Stimulated activated CD4-positive, alpha-beta T cell treated with anti-CD3 and anti-CD28 coated beads, Interleukin-12 subunit alpha, Interleukin-12 subunit beta, amount 100 ng/mL, for 24 hours (primary cell): ENCODE measurements around the gene OSTF1.

ENCODE experiments used
- DNase-seq, 2 experiments: peaks; one replicate each; pipeline ENCODE4 v3.0.0-alpha.2; 2020; ENCODE audit warnings: low read depth in 2 of 2

Gene OSTF1

GRCh38 chr9:75085640-75086039 is 2.7 kb upstream of the OSTF1 start:
- no peak for DNase-seq

GRCh38 chr9:75086541-75087288 is 1.6 kb upstream of the OSTF1 start:
- DNase-seq: no peak

DNA sequence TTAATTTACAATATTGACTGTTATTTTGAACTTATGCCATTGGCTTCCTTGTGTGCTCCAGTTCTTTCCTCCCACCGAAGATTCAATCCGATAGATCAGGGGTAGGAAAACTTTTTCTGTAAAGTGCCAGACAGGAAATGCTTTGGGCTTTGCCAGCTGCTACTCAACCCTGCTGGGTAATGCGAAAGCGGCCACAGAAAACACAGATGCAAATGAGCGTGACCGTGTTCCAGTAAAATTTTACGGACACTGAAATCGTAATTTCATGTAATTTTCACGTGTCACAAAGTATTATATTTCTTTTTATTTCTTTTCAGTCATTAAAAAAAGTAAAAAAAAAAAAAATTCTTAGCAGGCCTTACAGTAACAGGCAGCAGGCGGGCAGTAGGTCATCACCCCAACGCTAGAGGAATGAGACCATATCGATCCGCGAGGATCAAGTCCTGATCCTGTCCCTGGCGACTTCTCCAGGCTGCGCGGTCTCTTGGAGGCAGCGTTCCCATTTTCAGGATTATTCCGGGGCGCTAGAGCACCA is 958 bp upstream of the OSTF1 start:
- no peak for DNase-seq

DNA sequence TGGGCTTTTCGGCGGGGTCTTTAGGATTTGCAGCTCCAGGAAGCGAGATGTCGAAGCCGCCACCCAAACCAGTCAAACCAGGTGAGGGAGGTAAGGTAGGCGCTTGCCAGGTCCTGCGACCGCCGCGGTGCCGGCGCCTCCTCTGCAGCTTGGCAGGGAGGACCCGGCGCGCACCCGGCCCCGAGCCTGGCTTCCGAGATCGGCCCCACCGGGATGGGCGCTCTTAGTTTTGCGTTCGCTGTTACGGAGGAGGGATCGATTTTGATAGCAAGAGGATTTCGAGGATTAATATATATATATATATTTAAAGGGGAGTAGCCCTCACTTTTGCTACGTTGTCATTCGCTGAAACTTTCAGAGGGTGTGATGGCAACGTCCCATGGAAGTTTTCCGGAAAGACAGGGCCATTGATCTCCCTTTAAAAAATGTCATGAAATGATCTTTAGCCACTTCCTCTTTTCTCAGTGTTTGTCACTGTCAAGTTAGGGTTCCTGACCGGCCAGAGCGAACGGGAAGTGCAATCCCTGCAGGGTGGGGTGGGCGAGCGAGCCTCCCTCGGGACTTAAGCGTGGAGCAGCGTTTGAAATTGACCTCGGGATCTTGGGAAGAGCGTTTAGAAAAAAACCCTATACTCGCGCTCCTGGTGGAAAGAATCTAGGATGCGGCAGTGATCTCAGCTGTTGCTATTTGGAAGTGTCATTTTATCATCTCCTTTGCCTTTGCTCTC is 495 bp downstream of the OSTF1 start:
- no peak for DNase-seq

DNA sequence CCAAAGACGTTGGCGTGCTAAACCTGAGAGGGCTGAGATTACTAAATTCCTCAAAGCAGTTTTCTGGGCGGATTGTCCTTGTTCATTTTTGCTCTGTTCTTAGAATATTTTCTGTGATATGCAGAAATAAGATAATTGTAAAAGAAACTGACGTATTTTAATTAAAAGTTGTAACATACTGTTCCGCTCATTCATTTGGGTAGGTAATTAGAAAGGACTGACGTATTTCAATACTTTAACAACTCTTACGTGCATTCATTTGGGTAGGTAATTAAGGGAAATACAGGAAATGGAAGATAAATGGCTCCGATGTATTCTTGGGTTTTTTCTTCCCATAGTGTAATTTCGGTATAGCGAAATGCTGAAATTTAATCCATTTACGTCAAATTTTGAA is 1.1 kb downstream of the OSTF1 start:
- DNase-seq: no peak

GRCh38 chr9:75090579-75090978 is 2.3 kb downstream of the OSTF1 start:
- DNase-seq: no peak

DNA sequence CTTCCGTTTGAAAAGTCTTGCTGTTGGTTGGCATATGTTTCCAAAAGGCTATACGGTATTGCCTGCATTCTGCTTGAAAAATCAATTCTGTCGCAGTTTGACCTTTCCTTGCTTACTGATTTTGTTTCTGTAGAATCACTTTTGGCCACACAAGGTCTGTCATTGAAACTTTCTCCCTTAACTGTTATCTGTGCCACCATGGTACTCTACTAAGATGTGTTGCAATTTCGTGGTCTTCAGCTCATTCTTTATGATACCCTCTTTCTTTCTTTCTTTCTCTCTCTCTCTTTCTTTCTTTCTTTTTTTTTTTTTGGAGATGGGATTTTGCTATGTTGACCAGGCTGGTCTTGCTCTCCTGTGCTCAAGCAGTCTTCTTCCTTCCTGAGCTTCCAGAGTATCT is 4.5 kb downstream of the OSTF1 start:
- DNase-seq: no peak

DNA sequence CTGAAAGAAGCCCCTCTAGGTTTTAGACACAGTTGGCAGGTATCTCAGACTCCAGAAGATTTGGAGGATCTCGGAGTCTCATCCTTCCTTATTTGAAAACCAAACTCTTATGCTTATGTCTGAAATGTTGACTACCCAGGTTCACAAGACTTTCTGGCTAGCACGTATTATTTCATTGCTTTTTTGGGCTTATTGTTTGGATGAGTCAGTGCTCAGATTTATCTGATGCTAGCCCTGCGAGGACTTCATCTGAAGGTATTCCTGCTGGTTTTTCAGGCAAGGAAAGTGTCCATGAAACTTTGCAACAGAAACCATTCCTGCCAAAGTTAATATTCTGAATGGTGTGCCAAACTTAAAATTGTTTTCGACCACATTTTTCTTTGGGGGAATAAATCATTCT is 8.5 kb downstream of the OSTF1 start:
- no peak for DNase-seq

DNA sequence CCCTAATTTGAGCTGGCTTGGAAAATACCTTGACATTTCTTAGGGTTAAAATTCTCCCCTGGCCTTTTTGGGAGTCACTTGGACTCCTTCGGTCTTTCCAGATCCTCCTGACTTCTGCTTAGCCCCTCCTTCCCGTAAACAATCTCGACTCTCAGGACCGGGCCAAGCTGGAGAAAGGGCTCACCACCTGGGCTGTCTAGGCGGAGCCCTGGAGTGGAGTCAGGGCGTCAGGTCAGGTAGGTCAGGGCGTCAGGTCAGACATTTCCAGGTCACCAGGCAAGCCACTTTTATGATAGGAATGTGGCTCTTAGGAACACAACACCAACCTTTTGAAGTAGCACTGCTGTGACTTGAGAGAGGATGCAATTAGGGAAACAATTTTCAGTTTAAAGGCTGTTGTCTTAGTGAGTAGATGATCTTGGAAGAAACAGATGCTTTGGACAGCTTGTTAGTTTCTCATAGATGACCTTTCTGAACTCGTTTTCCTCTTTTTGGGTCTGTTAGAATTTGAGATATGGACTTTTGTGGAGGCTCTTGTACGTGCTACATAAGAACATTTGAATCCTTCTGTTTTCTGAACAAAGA is 12.8 kb downstream of the OSTF1 start:
- no peak for DNase-seq

DNA sequence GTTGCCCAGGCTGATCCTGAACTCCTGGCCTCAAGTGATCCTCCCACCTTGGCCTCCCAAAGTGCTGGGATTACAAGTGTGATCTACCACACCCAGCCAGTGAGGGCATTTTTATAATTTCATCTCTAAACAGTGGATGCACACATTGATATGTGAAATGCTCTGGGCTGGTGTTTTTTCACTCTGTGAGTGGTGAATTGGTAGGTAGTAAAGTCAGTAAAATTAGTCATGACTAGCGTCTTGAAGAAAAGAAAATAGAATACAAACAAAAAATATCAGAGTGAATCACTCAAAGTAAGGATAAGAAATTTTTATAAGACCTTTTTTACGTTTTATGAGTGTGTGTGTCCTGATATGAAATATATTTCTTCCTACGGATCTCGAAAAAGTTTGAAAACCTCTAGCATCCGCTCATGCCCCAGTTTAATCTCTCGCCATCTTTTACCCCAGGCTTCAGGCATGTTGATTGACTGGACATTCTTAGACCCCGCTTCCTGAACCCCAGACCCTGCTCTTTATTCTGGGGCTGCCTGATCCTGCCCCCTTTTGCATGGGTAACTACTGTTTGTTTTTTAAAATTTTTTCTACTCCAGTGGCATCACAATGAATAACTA is 14.0 kb downstream of the OSTF1 start:
- no peak for DNase-seq

- no peak for DNase-seq
Measured at GRCh38 chr9:75104607-75105006, 16.3 kb downstream of the OSTF1 start.

- DNase-seq: no peak
Measured at GRCh38 chr9:75105019-75105540, 16.8 kb downstream of the OSTF1 start.

- DNase-seq: no peak
Measured at GRCh38 chr9:75105841-75106240, 17.5 kb downstream of the OSTF1 start.

DNA sequence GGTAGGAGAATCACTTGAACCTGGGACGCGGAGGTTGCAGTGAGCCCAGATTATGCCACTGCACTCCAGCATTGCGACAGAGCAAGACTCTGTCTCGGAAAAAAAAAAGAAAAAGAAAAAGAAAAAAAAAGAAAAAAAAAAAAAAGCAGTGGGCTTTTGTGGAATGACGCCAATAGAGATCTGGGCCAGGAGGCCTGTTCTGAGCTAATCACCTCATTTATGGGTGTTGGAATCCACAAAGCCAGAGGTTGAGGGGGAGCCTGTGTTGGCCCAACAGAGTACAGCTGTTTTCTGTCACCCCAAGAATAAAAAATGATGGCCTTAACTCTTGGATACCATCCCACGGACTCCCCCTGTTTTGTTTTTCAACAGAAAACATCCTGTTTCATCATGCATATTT is 18.5 kb downstream of the OSTF1 start:
- no peak for DNase-seq

DNA sequence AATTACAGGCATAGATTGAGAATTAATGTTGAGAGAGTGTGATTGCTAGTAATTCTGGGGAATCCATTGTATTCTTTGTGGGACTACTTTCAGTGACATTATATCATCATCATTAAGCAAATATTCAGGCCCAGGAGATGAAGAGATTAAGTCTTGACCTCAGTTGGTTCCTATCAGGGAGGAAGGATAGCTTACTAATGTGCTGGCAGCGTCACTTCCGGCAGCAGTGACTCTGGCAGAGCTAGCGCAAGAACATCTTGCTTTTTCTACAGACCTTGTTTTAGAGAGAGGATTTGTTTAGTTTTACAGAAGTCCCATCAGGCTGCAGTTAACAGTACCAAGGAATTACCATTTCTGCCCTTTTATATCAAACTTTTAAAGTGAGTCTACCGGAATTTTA is 20.3 kb downstream of the OSTF1 start:
- DNase-seq: no peak

- DNase-seq: no peak
Measured at GRCh38 chr9:75109210-75109839, 21.0 kb downstream of the OSTF1 start.

- no peak for DNase-seq
Measured at GRCh38 chr9:75111019-75111622, 22.8 kb downstream of the OSTF1 start.

DNA sequence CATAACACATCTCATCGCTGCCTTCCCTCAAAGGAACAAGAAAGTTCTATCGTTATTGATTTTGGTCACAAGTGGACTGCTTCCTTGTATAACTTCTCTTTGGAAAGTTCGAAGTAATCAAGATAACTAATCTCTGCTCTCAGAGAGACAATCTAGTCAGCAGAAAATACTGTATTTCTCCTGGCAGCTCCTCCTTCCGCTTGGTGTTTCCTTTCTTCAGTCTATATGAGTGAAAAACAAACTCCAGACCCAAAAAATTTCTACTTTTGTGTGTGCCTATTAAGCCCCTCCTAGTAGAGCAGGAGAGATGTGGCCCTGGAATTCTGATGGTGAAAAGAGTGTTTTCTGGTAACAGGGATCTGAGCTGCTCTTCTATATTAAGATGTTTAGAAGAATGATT is 24.5 kb downstream of the OSTF1 start:
- no peak for DNase-seq

DNA sequence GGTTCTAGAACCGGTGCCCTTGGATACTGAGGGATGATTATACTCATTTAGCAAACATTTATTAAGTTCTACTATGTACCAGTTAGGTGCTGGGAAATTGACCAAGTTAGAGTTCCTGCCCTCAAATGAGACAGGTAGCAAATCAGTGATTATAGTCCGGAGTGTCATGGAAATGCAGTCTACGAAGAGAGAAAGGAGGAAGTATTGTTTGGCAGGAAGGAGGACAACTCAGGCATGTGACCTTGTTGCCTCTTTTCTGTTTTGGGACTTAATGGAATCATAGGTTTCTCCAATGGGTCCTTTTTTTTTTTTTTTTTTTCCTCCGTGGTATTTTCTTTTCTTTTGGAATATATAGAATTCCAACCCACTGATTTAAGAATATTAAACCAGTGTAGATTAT is 28.0 kb downstream of the OSTF1 start:
- DNase-seq: no peak

DNA sequence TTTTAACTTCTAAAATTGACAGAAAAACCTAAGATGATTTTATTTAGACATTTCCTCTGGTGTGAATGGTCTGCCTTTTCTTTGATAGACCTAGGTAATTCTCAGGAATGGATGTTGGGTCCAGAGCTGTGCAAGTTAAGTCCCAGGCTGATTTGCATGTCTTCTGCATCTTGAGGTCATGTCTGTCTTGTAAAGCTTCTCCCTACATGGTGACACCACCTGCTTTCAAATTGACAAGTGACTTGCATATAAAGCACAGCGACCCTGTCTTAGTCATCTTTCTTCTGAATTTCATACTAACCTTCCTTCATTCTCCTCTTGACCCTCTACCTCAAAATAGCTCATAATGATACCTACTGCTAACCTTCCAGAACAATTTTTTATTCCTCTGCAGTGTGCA is 29.2 kb downstream of the OSTF1 start:
- no peak for DNase-seq

DNA sequence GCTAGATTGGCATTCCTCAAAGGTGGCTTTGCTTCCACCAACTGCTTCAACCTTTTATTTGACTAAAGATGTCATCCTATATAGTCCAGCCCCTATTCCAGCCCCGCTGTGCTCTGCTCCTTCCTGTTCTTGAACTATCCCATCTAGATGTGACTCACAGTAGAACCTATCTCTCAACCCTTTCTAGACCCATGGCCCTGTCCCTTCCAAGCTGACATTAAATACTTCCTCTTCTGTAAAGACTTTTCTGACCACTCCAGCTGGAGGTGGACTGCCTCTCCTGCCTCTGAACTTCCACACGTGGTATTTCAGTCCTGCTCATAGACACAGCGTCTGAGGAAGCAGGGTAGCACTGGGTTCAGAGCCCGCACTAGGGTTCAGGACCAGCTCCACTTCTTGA is 32.4 kb downstream of the OSTF1 start:
- no peak for DNase-seq
